ENCODE data around the gene PLXNB1.
"Not testable (repeated sequence)": the region's sequence is repeated elsewhere in the genome, so short reads cannot be mapped to it uniquely, and the experiment has no call there.

Gene PLXNB1

DNA sequence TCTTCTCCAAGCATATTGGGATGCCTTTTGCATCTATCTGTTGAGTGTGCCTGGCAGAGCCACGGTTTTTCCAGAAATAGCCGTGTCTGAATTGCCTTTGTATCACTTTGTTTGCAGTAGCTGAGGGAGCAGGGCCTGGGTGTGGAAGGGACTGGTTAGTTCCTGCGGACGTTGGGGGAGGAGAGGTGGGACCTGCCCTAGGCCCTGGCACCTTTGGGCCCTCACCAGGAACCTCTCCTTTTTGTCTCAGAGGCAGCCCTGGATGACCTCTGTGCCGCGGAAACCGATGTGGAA, 35.3 kb upstream of the PLXNB1 start:
- no peak for DNase-seq

DNA sequence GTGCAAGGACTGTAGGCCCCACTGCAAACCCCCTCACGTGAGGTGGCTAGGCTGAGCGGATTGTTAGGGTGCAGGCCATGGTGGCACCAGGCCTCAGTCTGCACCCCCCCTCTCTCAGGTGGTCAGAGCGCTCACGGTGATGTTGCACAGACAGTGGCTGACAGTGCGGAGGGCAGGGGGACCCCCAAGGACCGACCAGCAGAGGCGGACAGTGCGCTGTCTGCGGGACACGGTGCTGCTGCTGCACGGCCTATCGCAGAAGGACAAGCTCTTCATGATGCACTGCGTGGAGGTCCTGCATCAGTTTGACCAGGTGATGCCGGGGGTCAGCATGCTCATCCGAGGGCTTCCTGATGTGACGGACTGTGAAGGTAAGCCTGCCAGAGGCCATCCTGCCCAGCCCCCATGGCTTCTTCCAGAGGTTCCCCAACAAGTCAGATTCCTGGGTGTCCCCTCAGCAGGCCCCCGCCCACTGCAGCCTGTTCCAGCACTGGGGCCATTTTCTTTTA, 34.9 kb upstream of the PLXNB1 start:
- DNase-seq = no peak

DNA sequence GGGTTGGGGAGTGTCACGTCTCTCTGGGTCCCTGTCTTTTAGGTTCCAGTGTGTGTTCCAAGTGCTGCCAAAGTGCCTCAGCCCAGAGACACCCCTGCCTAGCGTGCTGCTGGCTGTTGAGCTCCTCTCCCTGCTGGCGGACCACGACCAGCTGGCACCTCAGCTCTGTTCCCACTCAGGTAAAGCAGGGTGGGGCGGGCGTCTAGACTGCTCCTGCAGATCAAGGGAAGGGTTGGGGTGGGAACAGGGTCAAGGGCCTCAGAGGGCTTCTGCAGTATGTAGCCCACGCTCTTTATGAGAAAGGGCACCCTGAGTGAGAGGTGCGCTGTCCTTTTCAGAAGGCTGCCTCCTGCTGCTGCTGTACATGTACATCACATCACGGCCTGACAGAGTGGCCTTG, 33.8 kb upstream of the PLXNB1 start:
- no peak for DNase-seq

DNA sequence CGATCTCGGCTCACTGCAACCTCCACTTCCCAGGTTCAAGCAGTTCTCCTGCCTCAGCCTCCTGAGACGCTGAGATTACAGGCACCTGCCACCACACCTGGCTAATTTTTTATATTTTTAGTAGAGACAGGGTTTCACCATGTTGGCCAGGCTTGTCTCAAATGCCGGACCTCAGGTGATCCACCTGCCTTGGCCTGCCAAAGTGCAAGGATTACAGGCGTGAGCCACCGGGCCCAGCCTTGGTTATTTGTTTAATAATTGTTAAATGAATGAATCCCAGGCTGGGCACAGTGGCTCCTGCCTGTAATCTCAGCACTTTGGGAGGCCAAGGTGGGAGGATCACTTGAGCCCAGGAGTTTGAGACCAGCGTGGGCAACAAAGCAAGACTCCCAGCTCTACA, 31.9 kb upstream of the PLXNB1 start:
- not testable (repeated sequence) for DNase-seq

DNA sequence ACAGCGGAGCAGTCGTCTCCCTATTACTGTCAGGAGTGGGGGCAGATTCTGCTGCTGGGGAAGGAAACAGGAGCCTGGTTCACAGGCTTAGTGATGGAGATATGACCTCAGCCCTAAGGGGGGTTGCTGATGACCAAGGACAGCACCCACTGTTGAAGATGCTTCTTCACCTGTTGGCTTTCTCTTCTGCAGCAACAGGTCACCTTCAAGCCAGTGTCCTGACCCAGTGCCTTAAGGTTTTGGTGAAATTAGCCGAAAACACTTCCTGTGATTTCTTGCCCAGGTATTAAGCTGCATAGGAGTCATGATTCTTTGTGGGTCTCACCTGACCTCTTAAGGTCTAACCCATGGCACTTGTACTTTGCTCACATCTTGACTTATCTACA, 30.6 kb upstream of the PLXNB1 start:
- DNase-seq = no peak

DNA sequence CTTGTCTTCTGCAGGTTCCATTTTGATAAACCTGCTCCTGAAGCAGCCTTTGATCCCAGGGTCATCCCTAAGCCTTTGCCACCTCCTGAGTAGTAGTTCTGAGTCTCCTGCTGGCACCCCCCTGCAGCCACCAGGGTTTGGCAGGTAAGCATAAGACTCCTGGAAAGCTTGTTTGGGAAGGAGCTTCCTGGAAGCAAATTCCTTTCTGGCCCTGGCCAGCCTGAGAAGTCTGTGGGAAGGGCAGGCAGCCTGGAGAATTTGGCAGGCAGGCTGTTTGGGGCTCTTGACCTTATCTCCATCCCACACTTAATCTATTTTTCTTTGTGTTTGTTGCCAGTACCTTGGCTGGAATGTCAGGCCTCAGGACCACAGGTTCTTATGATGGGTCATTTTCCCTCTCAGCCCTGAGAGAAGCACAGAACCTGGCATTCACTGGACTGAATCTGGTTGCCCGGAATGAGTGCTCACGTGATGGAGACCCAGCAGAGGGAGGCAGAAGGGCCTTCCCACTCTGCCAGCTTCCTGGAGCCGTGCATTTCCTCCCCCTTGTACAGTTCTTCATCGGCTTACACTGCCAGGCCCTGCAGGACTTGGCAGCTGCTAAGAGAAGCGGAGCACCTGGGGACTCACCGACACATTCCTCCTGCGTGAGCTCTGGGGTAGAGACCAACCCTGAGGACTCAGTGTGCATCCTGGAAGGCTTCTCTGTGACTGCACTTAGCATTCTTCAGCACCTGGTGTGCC, 30.1 kb upstream of the PLXNB1 start:
- no peak for DNase-seq

DNA sequence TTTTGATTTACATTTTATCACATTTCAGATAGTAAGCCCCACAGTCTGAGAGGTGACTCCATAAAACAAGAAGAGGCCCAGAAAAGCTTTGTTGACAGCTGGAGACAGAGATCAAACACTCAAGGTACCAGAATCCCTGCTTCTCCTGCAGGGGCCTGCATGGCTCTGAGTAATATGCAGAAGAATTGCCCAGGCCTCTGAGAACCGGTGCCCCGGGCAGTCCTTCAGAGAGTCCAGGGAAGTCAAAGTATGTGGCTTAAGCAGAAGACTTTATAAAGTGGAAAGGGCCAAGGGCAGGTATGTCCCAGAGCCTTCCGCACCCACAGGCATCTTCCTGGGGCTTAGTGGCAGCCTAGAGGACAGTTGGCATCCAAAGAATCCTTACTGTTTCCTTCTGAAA, 29.4 kb upstream of the PLXNB1 start:
- DNase-seq = no peak

DNA sequence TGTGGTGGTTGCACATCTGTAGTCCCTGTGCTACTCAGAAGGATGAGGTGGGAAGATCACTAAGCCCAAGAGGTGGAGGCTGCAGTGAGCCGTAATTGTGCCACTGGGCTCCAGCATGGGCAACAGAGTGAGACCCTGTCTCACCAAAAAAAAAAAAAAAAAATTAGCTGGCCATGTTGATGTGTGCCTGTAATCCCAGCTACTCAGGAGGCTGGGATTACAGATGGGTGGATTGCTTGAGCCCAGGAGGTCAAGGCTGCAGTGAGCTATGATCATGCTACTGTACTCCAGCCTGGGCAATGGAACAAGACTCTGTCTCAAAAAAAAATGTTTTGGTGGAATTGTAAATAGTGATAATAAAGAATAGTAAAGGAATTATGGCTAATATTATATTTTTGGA, 26.6 kb upstream of the PLXNB1 start:
- DNase-seq = no peak

DNA sequence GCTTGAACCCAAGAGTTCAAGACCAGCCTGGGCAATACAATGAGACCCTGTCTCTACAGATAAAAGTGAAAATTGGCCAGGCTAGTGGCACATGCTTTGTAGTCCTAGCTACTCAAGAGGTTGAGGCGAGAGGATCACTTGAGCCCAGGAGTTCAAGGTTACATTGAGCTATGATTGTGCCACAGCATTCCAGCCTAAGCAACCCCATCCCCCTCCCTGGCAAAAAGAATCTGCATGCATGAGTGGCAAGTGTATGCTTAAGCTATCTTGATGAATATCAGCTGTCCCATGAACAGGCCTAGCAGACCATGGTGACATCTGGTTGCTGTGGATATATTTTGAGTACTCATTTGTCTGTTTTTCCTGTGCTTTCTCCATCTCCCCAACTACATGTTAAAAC, 21.4 kb upstream of the PLXNB1 start:
- no peak for DNase-seq

DNA sequence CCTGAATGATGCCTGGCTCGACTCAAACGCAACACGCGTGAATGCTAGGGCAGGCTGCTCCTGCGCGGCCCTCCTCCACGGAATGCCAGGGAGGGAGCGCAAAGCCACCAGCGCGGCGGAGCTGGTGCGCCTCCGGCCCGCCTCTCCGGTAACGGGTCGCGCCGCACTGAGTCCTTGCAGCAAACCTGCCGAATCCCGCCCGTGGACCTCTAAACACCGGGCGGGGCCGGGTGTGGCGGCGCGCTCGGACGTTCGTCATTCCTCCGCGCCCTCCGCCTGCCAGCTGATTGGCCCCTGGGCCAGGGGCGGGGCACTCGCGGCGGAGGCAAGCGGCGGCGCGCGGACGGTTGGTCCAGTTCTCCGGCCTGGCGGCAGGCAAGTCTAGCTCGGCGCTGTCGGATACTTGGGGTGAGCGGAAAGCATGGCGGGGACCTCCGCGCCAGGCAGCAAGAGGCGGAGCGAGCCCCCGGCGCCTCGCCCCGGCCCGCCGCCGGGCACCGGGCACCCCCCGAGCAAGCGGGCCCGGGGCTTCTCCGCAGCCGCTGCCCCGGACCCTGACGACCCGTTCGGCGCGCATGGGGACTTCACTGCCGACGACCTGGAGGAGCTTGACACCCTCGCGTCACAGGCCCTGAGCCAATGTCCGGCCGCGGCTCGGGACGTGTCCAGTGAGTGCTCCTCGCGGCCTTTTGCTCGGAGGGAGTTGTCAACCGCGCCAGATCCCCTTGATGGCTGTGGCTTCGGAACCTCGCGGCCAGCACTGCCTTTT, 16.7 kb upstream of the PLXNB1 start, which contains the start of gene ATRIP:
ATRIP (plus strand) TSS at position 313 of the 769 bp plus-strand sequence; CDS start at position 422, 109 bp downstream.
- DNase-seq = peak; percentile 86

DNA sequence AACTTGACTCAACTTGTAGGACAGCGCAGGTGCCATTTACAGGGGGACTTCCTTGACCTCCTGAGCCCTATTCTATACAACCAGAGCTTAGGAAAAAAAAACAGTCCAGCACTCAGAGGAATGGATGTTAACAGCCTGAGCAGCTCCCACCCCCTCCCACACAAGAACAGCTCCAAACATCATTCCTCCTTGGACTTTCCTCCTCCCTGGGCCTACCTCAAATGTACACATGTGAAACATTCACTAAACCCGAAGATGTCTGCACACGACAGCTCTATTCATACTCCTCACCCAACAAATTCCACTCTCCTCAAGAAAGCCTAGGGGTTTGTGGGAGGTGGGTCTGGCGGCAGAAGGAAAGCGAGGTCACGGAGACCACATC, 16.1 kb upstream of the PLXNB1 start:
- DNase-seq = no peak

DNA sequence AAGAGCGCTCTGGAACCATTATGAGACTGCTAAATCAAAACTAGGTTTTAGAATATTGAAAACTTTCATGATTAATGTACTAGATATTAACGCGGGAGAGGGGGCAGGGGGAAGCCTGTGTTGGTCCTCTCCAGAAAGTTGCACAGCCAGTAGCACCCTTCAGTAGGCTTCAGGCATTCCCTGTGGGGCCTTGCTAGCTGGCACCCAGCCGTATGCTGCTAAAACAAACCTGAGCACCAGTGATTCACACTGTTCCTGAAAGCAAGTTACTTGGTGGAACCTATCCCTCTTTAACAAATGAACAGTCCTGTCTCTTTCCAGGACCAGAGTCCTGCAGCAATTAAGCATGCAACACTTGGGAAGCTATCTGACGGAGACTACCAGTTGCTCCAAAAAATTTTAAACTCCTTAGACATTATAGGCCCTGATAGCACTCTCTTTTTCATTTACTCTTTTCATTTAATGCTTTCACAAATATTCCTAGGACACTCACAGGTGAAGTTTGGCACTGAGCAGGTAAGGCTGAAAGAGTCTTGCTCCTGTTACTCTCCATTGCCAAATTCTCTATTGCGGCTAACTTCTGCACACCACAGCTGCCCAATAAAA, 15.5 kb upstream of the PLXNB1 start:
- DNase-seq = no peak

DNA sequence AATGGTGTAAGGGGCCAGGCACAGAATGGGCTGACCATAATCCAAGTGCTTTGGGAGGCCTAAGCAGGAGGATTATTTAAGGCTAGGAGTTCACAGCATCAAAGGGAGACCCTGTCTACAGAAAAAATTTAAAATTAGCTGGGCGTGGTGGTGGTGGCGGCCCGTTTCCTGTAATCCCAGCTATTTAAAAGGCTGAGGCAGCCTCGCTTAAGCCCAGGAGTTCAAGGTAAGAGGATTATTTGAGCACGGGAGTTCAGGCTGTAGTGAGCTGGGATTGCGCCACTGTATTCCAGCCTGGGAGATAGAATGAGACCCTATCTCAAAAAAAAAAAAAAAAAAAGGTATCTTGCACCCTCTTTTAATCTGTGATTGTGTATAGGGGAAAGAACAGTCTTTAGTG, 12.1 kb upstream of the PLXNB1 start:
- no peak for DNase-seq

DNA sequence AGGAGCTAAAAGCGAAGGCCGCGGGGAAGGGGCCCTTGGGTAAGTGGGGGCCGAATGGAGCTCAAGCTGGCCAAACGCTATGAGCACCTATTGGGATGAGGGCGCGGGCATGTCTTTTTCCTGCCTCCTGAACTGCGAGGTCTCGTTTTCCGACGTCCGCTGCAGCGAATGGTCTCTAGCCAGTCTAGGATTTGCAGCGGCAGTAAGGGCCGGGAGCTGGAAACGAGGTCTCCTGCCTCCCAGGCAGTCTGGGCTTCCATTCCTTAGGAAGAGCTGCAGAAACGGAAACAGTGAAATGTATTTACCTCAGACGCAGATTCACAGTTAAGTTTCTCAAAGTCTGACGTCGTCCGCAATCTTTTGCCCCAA, 10.7 kb upstream of the PLXNB1 start:
- DNase-seq = no peak

DNA sequence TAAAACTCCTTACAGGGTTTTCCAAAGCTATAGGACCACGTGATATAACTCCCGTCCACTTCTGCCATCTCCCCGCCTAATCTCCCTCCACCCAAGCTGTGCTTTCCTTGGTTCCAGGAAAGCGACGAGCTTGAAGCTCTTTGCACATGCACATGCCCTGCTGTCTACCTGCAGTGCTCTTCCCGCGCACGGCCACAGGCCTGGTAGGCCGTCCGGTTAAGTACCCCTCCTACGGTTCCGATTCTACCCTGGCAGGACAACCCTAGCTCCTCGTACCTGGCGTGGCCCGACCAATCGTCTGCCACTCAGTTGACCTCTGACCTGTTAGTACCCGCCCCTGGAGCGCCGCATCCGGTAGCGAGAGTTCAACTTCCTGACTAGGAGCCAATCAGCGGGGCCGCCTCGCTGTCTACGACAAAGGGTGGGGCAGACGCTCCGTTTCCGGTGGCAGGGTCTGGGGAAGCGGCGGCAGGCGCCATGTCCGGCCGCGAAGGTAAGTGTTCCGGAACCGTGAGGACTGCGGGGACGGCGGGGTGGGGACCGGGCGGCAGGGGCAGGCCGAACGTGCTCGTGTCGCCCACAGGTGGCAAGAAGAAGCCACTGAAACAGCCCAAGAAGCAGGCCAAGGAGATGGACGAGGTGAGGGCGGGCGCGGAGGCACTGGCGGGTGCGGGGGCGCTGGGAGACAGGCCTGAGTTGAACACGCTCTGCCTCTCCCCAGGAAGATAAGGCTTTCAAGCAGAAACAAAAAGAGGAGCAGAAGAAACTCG, 10.1 kb upstream of the PLXNB1 start, which contains the start of the genes CCDC51 and TMA7:
CCDC51 (minus strand) TSS at position 300 of the 770 bp plus-strand sequence. CDS start 4,991 bp downstream, outside the sequence.
TMA7 (plus strand) TSS at position 438 of the 770 bp plus-strand sequence; CDS start at position 478, 40 bp downstream.
- DNase-seq = peak; percentile 98

DNA sequence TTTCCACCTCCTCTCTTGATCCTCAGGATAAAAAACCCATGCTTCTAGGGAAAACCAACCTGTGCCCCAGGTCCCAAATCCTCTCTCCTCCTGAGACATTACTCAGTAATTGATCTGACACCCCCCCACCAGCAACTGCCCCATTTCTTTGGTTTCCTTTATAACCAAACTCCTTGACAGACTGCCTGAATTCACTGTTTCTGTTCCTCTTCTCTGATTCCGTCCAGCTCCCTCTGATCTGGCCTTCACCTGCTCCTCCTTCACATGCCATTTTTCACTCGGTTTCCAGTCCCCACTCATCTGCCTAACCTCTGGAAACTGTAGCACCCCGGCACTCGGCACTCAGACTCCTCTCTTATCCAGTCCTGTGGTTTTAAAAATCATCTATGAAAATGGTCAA, 7.9 kb upstream of the PLXNB1 start:
- DNase-seq = no peak

DNA sequence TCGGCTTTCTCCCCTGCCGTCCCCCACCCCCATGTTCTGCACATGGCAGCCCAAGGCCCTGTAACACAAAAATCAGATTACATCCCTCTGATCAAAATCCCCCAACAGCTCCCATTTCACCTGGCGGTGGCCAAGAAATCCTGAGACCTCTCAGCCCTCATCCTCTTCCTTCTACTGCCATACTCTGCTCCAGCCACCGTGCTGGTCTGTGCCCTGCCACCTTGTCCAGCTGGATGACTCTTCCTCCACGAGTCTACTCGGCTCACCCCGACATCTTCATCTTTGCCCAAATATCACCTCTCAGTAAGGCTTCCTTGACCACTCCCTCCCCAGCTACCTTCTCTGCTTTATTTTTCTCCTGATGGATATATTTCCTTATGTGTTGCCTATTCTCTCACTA, 7.0 kb upstream of the PLXNB1 start:
- DNase-seq = no peak

DNA sequence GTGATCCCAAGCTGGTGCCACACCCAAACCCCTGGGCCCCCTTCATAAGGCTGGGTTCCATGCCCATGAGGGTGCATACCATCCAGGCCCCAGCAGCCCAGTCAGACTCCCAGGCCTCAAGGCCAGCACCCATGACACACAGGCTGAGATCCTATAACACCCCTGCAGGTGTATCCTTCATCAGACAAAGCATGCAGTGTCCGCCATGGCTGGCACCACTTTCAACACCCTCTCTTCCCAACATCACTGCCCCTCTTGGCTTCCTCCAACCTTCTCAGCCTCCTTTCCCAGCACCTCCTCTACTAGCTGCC, 6.5 kb upstream of the PLXNB1 start:
- no peak for DNase-seq

DNA sequence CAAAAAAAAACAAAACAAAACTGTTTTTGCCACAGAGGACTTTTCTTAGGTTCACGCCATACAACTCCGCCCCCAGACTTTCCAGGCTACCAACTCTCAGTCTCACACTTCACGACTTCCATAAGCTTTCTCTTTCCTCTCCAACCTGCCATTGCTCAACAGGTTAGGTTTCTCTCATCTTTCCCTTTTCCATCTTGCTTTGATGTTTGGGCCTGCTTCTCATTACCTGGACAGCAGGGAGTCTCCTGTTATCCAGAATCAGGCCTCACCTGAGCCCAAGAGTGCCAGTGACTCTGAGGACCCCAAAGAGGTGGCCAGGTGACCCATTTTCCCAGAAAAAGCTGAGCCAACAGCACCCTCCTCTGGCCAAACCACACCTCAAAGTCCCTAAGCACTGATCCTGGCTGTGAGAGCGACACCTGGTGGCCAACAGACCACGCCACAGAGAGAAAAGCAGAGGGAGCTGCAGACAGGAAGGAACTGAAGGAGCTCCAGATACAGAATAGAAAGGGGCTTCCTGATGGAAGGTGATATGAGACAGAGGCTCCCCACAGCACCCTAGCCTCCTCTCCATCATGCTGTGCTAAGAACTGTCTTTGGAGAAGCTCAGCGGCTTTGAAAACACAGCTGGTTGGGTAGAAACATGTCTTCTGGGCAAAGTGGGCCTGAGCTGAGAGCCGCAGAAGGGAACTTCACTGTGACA, 6.0 kb upstream of the PLXNB1 start:
- DNase-seq = peak; percentile 89

DNA sequence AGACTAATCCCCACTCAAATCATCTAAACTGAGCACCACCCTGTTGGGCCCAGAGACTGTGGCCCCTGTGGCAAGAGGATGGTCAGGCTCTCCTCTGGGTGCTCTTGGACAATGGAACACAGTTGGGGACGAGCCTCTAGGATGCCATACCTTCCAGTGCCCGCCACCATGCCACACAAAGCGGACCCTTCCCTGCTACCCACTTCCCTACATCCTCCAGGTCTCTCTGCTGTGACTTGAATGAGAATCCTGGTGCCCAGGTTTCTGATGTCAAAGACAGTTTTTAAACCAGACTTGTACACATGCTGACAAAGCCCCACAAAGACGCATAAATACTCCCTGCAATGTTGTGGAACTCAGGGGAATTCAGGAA, 5.3 kb upstream of the PLXNB1 start:
- DNase-seq = no peak

DNA sequence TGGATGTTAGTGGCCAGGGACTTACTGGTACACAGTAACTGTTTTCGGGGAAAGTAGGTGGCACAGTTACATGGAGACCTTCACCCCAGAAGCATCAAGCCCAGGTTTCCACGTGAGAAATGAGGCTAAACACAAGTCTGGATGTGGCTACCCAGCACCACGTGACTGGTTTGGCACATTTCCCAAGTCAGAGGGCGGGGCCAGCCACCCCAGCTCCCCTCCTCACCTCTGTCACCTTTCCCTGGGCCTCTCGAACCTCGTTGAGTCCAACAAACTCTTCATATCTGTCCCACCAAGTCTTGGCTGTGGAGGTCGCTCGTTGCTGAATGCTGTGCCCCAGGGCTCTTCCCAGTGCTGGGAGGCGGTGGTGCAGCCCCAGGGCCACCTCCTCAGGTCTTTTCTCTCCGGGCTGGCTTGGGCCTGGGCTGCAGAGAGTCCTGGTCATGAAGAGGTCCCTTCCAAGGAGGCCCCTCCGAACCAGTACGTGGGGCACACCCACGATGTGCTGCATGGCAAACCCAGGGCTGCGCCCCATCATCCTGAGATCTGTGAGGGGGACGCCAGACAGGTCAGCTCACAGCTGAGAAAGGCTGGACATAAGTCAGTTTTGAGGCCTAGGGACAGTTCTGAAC, 4.8 kb upstream of the PLXNB1 start:
- DNase-seq = no peak

DNA sequence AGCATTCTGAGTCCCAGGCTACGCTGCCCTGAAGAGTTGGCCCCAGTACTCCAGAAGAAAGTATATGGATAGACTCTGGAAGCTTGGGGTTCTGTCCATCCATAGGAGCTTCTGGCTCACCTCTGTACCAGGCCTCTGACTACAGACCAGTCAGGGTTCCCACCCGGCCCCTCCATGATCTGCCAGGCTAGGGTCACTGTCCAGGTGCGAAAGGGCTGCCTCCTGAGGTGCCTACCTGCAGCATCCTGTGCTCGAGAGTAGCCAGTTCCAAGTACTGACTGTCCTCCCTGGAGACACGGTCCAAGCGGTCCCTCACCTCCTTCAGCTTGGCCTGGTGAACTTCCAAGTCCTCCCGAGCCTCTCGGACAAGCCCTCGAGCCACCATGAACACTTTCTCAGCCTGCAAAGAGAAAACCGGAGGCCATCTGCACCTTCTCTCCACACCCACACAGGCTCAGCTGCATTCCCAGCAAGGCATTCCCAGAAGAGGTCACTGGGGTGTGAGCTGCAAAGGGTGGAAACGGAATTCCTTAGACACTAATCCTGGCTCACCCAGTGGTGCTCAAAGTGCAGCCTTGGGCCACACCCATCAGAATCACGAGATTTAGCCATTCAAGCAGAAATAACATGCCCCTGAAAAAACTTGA, 3.7 kb upstream of the PLXNB1 start:
- no peak for DNase-seq
